HG03342 (cell line): ENCODE data around the gene NR4A2.

Experiments
- ATAC-seq: cut with Tn5 transposase; IDR thresholded peaks from one replicate; pipeline ENCODE4 v1.9.1; 2021; ENCODE audit warnings: mild to moderate bottlenecking, moderate library complexity; ENCODE audit not compliant: unreplicated experiment

The NR4A2 gene

DNA sequence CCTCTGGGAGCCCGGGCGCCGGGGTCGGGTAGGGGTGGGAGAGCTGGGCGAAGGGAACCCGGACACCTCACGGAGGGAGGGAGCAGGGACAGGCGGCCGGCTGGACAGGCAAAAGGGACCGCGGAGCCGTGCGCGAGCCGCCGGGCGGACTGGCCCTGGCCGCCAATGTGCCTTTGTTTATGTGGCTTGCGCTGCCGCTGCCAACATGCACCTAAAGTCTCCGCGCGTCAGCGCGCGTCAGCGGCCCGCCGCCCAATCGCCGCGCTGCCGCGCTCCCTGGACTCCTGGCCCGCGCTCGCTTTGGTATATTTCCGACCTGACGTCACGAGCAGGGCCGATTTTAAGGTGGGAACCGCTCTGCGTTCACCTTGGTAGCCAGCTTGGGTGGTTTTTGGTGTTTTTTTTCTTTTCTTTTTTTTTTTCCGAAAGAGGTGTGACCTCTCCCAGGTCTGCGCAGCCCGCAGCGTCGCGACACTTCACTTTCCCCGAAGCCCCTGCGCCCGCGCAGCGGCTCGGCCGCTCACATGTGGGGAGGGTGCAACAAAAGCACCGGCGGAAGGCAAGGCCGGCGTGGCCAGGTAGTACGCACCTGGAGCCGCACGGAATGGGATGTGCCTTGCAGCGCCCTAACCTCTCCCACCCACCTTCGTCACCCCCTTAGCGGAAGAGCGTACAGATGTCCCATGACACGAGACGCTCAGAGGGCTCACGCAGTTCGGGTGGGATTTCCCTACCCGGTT, at the start of gene NR4A2:
Gene NR4A2, minus strand, starts transcription at position 188 of the 740 bp plus-strand sequence. CDS start 2,535 bp downstream, outside the sequence.
- peak; percentile 64 for ATAC-seq

DNA sequence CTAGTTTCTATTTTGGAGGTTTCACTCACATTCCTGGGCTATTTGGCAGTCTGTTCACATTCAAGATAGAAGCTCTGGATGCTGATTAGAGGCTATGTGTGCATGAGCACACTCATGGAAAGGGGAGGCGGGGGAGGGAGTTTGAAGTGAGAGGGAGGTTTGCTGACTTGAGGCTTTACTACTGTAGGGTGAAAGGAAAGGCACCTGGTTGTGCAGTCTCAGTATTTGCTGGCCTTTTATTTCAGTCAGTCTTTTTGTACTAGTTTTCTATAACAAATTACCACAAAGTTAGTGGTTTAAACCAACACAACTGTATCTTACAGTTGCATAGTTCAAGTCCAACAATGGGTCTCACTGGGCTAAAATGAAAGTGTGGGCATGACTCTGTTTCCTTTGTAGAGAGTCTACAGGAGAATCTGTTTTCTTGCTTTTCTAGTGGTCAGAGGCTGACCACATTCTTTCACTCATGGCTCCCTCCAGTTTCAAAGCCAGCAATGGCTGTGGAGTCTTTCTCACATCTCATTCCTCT, 47.7 kb upstream of the NR4A2 start:
- ATAC-seq: peak; percentile 84

DNA sequence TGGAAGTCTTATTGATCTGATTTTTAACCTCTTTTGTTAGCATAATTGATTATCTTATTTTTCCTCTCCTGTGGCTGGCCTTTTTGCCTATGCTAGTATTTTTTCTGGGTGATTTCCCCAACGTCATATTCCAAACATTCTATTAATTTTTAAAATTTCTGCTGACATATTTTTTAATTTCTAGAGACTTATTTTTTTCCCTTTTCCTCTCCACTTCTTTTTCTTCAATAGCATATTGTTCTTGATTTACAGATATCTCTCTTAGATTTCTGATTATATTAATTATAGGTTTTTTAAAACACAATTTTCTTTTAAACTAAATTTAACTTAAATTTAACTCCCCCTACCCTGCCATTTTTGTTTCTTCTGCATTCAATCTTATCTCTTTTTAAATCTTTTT, 47.2 kb upstream of the NR4A2 start:
- no peak for ATAC-seq

DNA sequence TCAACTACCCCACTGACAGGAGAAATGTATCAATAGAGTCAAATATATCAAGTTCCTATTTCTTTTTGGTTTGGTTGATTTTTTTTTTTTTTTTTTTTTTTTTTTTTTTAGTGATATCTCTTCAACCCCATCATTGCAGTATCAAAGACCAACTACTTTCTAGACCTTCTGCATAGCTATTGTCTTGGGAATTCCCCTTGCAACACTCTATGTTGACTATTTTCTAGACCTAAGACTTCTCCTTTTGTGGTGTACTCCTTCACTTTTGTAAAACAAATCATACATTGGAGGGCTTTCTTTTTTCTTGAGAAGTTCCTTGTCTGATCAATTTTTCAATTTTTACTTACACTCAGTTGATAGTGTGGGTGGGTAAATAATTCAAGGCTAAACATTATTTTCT, 46.5 kb upstream of the NR4A2 start:
- ATAC-seq: peak; percentile 54

DNA sequence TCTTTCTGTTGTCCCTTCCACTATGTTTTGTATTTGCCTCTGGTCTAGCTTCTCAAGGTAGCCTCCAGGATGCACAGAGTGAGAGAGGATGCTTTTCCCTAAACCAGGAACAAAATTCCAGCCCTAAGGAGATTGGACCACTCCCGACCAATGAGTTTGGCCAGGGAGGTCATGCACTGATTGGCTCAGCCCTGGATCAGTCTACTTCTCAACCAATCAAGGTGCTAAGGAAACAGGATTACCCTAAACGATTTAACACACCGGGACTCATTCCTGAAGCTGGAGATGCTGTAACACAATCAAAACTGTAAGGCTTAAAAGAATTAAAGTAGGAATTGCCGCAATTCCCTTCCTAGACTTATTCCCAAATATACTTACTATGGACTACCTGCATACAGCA, 34.2 kb upstream of the NR4A2 start:
- ATAC-seq: no peak

DNA sequence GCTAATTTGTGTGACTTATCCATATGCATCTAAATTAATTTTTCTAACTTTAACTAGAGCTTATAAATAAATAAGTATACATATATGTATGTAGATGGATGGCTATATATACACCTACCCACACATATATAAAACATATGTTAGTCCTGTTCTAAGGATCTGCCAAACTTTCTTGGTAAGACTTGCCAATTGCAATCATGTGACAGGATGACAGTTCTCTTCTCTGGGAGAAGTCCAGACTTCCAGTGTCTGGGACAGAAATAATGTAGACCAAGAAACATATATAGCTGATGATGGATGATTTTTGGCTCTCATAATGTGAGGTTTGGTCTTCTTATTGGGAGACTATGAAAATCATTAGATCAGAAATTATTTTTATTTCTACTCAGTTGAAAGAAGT, 30.6 kb upstream of the NR4A2 start:
- no peak for ATAC-seq

DNA sequence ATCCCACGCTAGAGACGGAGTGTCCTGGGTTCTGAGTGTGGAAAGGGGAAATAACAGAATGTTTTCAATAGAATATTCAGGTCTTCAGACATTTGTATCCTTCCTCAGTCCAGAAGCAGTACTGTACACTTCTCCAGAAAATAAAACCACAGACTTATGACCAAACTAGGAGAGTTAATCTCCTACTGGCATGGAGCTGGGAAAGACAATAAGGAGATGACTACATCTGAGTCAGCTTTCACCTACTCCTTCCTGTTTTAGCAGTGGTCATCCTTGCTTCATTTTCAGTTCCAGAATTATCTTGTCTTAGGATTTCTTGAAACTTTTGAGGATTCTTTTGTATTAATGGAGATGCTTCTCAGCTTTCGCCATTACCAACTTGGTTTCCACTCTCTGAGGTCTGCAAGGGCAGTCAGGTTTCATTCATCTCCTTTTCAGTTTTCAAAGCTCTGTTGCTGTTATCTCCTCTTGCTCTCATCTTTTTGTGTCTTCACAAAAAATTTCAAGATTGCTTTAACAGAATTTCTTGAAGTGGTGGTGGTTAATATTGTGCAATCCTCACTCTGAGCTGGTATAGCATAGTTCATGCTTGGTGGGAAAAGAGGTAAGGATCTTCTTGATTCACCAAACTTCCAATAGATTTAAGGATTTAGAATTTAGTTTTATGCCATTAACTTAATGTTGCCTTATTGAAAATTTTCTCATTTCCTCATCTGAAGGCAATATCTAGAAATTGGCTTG, 23.7 kb upstream of the NR4A2 start:
- ATAC-seq: no peak

DNA sequence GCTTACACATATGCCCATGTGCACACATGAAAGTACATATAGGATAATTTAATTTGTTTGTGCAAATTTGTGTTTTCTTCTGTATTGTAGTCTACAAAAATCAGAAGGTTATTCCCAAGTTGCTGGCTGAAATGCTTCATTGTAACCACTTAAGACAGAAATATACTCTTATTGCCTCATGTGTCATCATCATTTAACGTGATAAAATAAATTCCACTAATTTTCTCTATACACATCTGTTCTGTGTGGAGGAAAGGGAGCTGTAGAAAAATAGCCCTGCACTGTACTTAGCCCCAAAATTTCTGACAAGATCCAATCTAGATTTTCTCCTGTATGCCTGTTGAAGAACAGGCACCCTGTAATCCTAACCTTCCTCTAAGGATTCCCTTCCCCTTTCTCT, 20.4 kb upstream of the NR4A2 start:
- no peak for ATAC-seq

DNA sequence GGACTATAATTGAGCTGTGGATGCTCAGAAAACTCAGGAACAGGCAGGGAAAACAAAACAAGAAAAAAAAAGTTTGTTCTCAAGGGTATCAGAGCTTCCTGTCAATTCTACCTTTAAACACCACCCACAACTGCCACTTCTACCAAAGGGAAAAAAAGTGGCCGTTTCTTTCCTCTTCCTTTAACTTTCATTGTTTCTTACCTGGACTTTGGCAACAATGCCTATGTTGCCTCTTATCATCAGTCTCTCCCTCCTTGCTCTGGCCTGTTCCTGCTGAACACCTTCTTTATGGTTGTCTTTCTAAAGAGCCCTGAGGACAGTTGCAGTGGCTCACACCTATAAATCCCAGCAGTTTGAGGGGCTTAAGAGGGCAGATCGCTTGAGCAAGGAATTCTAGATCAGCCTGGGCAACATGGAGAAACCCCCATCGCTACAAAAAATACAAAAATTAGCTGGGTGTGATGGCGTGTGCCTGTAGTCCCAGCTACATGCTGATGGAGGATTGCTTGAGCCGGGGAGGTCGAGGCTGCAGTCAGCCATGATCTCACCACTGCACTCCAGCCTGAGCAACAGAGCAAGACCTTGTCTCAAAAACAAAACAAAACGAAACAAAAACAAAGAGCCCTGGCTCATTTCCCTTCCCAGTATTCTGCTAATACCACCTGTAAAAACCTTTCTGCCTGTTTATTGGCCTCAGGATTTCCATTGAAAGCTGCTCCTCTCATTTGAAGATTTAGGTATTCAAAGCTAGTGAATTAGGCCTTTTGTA, 18.0 kb upstream of the NR4A2 start:
- ATAC-seq: no peak

DNA sequence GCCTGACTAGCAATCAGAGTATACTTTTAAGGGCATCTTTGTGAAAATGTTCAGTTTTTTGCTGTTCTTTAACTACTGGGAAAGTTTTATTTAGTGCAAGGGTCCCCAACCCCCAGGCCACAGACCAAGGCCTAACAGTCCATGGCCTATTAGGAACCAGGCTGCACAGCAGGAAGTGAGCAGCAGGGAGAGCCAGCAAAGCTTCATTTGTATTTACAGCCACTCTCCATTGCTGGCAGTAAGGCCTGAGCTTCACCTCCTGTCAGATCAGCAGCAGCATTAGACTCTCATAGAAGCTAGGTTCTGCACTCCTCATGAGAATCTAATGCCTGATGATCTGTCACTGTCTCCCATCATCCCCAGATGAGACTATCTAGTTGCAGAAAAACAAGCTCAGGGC, 17.1 kb upstream of the NR4A2 start:
- ATAC-seq: no peak

DNA sequence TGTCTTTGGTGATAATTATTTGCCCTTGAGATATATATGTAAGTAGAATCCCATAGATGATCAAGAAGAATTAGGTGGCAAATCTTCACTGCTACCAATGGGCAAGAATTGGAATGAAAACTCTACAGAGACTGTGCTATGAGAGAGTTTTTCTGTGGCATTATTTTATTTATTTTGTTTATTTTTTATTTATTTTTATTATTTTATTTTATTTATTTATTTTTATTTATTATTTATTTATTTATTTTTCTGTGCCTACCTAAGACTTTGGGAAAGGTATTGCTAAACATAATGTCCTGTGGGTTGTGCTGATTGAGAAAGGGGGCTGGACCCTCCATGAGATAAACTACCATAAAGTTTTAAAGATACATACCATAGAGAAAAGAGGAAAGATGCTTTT, 16.6 kb upstream of the NR4A2 start:
- no peak for ATAC-seq

DNA sequence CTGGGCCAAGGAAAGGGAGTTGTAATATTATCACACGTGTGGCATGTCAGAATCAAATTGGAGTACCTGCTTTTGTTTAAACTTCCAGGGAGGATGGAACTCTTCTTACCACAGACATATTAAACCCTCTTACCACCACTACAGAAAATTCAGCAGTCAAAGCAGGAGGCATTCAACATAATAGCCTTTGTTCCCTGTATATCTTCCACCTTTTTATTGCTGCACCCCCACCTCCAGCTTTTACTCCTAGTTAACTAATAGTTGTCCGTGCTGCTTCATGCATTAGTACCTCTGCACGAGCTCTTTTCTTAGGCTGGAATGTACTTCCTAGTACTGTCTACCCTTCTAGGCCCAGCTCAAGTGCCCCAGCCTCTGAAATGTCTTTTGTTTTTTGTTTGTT, 14.9 kb upstream of the NR4A2 start:
- no peak for ATAC-seq

DNA sequence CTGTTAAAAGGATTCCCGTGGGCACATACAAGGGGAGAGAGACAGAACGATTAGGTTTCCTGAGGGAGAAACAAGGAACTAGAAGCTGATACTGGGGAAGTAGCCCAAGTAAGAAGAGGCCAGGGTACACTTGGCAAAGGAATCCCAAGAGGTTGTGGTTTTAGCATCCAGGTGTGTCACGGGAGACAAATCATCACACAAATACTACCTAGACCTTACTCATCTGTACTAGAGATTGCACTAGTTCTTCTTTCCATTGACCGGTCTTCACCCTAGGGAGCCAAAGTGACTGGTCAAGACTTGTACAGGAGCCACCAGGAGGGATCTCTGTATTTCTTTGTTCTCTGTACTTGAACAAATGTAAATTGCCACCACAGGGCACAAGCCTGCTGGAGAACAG, 14.2 kb upstream of the NR4A2 start:
- no peak for ATAC-seq

DNA sequence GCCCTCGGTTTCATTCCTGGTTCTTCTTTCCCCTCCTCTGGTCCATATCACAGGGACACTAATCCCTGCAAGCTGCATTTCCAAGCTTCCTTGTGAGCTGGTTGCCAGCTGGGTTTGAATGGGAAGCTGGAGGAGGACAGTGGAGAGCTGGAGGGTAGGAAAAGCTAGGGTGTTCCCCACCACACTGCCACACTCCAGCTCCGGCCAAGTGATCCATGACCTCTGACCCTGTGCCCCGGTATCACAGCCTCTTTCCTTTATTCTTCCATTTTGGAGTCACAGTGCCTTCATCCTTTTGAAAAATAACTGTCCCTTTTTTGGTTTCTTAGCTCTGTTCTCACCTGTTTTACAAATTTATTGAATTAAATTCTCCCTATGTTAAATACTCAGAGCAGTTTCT, 13.1 kb upstream of the NR4A2 start:
- ATAC-seq: no peak

DNA sequence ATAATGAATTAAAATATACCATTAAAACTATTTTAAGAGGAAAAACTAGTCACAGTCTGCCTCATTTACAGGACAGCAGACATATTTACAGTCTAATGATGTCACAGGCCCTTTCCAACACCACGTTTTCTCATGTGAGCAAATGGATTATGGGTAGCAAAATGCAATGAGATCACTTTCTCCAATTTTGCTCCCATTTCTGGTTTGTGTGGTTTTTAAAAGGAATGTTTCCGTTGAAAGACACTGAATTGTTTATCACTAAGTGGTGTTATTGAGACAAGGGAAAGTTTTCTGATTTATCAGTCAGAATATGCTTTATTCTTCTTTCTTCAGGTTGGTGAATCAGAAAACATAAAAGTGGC, 11.4 kb upstream of the NR4A2 start:
- ATAC-seq: no peak

DNA sequence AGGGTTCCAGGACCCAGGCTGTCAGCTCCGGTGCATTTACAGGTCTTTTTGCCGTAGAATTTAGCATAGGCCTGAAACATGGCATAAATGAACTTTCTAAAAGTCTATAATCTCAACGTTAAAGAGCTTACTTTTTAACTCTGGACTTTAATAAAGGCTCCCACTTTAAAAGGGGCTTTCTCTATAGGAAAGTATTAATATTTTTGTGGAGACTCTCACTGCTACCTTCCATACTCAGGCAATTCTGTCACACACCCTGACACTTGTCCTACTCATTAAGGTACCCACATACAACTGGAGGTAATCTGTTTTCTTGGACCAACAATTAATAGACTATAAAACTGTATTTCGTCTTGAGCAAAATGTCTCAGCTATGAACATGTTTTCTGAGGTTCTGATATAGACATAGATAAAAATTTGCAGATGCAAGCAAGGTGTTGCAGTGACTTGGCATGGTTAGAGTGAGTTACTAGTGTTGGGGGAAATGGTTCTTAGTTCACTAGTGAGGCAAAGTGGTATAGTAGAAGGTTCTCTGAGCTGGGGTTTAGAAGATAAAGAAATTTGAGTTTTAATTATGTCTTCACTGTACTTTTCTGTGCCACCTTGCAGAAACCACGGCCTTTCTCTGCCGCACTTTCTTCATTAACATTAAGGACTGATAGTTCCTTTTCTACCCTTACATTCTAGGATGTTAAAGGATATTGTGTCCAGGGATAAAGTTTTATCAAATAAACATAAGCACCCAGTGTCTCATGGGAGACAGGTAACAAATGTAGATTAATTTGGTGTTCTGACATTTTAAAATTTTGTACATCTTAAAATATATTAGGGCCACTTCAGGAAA, 10.8 kb upstream of the NR4A2 start:
- no peak for ATAC-seq

DNA sequence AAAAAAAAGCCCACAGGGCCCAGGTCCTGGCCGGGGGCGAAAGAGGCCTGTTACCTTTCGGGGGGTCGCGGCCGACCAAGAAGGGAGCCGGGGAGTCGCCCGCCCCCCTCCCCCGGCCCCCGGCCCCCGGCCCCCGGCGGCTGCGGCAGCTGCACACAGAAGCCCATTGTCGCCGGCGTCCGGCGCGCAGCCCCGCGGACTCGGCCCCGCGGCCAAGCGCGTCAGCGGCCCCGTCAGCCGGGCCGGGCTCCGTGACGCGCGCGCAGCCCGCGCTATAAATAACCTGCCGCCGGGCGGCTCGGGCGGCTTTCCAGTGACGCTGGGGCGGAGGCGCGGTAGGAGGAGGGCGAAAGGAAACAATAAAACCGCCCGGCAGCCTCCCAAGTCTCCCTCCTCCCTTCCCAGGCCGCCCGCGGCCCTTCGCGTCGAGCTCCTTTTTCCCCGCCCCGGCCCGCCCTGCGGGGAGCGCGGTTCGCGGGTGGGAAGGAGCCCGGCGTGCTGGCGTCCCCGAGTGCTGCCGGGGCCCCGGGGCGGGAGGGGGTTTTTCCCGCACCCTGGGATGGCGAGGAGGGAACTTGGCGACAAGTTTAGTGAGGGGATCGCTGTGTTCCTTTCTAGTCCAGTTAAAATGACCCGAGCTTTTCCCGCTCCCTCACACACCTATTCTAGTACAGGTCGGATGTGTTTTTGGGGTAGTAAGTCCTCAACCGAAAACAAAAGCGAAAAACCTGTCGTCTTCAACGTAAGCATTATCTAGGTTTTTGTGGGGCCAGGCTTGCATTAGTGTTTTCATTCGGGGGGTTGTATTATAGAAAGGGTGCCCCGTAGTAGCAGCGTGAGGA, 10.0 kb upstream of the NR4A2 start:
- ATAC-seq: peak; percentile 51

DNA sequence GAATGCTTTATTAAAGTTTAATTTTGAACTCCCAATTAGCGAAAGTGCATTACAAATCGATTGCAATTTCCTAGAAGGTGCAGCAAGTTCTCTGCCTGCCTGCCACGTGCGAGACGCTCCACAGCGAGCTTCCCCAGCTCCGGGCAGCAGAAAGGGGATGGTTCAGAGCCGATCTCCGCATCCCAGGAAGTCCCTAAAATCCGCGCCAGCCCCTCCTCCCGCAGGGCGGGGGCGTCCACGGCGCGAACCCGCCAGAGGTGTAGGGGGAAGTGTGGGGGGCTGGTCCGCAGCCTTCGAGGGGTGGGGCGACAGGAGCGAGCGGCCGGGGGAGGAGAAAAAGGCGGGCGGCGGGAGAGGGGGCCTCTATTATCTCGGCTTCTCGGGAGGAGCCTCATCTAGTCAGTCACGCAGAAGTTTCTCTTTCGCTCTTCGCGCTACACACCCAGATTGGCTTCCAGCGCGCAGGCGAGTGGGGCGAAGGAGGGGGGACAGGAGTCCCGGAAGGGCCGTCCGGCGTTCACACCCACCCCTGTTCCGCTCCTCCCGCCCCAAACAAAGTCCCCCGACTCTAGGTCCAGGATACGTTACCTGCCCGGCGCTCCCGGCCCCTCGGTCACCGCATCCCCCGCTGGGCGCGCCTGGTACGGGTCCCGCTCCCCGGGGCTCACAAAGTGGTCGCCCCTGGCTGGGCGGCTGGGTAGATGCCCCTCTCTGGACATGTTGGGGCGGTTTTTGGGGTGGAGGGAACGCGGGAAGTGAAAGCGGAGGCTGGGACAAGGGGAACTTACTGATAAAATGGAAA, 9.1 kb upstream of the NR4A2 start:
- peak; percentile 79 for ATAC-seq
